NCI-H187 treated with DMSO at 0.1 percent for 48 hours (cell line): ENCODE data around the gene ARHGEF4.
"Not testable (repeated sequence)": the region's sequence is repeated elsewhere in the genome, so short reads cannot be mapped to it uniquely, and the experiment has no call there.

Experiments used
- DNase-seq: peaks from one replicate; lab custom pipeline; 2025; lab: John Stamatoyannopoulos, UW

ARHGEF4 gene

GRCh38 chr2:130977461-130978050 lies 140.8 kb downstream of the ARHGEF4 start:
- DNase-seq: no peak

- no peak for DNase-seq
Measured at GRCh38 chr2:130981667-130982066, 145.0 kb downstream of the ARHGEF4 start.

GRCh38 chr2:130985206-130985780 lies 148.6 kb downstream of the ARHGEF4 start:
- no peak for DNase-seq

GRCh38 chr2:130985831-130986649 lies 149.3 kb downstream of the ARHGEF4 start:
- no peak for DNase-seq

GRCh38 chr2:130986890-130987493 lies 150.3 kb downstream of the ARHGEF4 start:
- no peak for DNase-seq

- DNase-seq: no peak
Measured at GRCh38 chr2:130987519-130988425, 151.1 kb downstream of the ARHGEF4 start.

- DNase-seq: not testable (repeated sequence)
Measured at GRCh38 chr2:130991446-130991845, 154.7 kb downstream of the ARHGEF4 start.

GRCh38 chr2:130992003-130992402 lies 155.3 kb downstream of the ARHGEF4 start:
- not testable (repeated sequence) for DNase-seq

GRCh38 chr2:130996691-130997090 lies 160.0 kb downstream of the ARHGEF4 start:
- no peak for DNase-seq

- DNase-seq: no peak
Measured at GRCh38 chr2:130997198-130997597, 160.5 kb downstream of the ARHGEF4 start.

- no peak for DNase-seq
Measured at GRCh38 chr2:130998561-130998960, 161.8 kb downstream of the ARHGEF4 start.

GRCh38 chr2:131004446-131005209 lies 167.9 kb downstream of the ARHGEF4 start:
- no peak for DNase-seq

- no peak for DNase-seq
Measured at GRCh38 chr2:131005216-131005935, 168.7 kb downstream of the ARHGEF4 start.

GRCh38 chr2:131006561-131006960 lies 169.8 kb downstream of the ARHGEF4 start:
- DNase-seq: no peak

- no peak for DNase-seq
Measured at GRCh38 chr2:131008967-131009366, 172.3 kb downstream of the ARHGEF4 start.

- no peak for DNase-seq
Measured at GRCh38 chr2:131009713-131010475, 173.2 kb downstream of the ARHGEF4 start.

GRCh38 chr2:131010566-131010965 lies 173.9 kb downstream of the ARHGEF4 start:
- no peak for DNase-seq

- no peak for DNase-seq
Measured at GRCh38 chr2:131011486-131011885, 174.8 kb downstream of the ARHGEF4 start.

- no peak for DNase-seq
Measured at GRCh38 chr2:131014141-131014540, 177.4 kb downstream of the ARHGEF4 start.

GRCh38 chr2:131015764-131016163 lies 179.1 kb downstream of the ARHGEF4 start:
- DNase-seq: no peak
